ENCODE data around the gene HARBI1. TPM values are rescaled to one million over a fixed set of nuclear protein-coding genes. Genes with fewer than 3 reads are reported as not detected.

HARBI1 gene
- total and polyA plus RNA-seq, 9 donors = 1.3 to 4.9 (median 2.5) TPM

GRCh38 chr11:46663277-46663940 is 46.4 kb upstream of the HARBI1 start:
- H3K9me3 ChIP-seq = no peaks in the 10 kb centered on the region
- no peaks in the 10 kb centered on the region for H3K27me3 ChIP-seq
- no peaks in the 10 kb centered on the region for H3K36me3 ChIP-seq
- no peak overlapping the region for H3K4me3 ChIP-seq
- 83 to 92% (median 87%) methylated on average over 4 of the region's 4 CpGs for whole genome bisulfite sequencing, 3 donors
- peaks cover 3% of the 10 kb centered on the region for H3K4me1 ChIP-seq (ENCODE audit: insufficient read depth)
- no peak for DNase-seq
- no peak overlapping the region for H3K27ac ChIP-seq
- intact Hi-C loops (cut with DNase I) = no loop called here
- TF ChIP-seq CTCF (IDR thresholded peaks at IDR 0.05) (no peak), EP300 (IDR thresholded peaks at IDR 0.05) (no peak)

- no peak for DNase-seq
- TF ChIP-seq CTCF (IDR thresholded peaks at IDR 0.05) = no peak
- TF ChIP-seq POLR2A (IDR thresholded peaks at IDR 0.05) = no peak
- TF ChIP-seq EP300 (IDR thresholded peaks at IDR 0.05) = no peak
- H3K36me3 ChIP-seq = no peaks in the 10 kb centered on the region
- H3K9me3 ChIP-seq = no peaks in the 10 kb centered on the region
- H3K27me3 ChIP-seq = no peaks in the 10 kb centered on the region
- intact Hi-C loops (cut with DNase I) = no loop called here
- H3K27ac ChIP-seq = no peak overlapping the region
- H3K4me1 ChIP-seq (ENCODE audit: insufficient read depth) = peaks cover 1% of the 10 kb centered on the region
- H3K4me3 ChIP-seq = no peak overlapping the region
Measured at GRCh38 chr11:46662366-46662765, 45.3 kb upstream of the HARBI1 start.

GRCh38 chr11:46661836-46662235 is 44.8 kb upstream of the HARBI1 start:
- no peaks in the 10 kb centered on the region for H3K36me3 ChIP-seq
- peaks cover 1% of the 10 kb centered on the region for H3K4me1 ChIP-seq (ENCODE audit: insufficient read depth)
- DNase-seq = no peak
- H3K4me3 ChIP-seq = no peak overlapping the region
- H3K27me3 ChIP-seq = no peaks in the 10 kb centered on the region
- TF ChIP-seq POLR2A (IDR thresholded peaks at IDR 0.05) (no peak), EP300 (IDR thresholded peaks at IDR 0.05) (no peak), CTCF (IDR thresholded peaks at IDR 0.05) (no peak)
- intact Hi-C loops (cut with DNase I) = no loop called here
- H3K9me3 ChIP-seq = no peaks in the 10 kb centered on the region
- H3K27ac ChIP-seq = no peak overlapping the region

- no peak for DNase-seq
- WGBS, 3 donors = 91 to 100% (median 94%) methylated on average over 1 of the region's 1 CpG
- H3K9me3 ChIP-seq = no peaks in the 10 kb centered on the region
- no peak overlapping the region for H3K4me3 ChIP-seq
- intact Hi-C loops (cut with DNase I) = no loop called here
- no peaks in the 10 kb centered on the region for H3K4me1 ChIP-seq (ENCODE audit: insufficient read depth)
- no peaks in the 10 kb centered on the region for H3K36me3 ChIP-seq
- H3K27me3 ChIP-seq = no peaks in the 10 kb centered on the region
- no peak overlapping the region for H3K27ac ChIP-seq
- TF ChIP-seq EP300 (IDR thresholded peaks at IDR 0.05) (no peak), CTCF (IDR thresholded peaks at IDR 0.05) (no peak), POLR2A (IDR thresholded peaks at IDR 0.05) (no peak)
Measured at GRCh38 chr11:46659908-46660307, 42.9 kb upstream of the HARBI1 start.
